Ectodermal cell (in vitro differentiated cells): ENCODE results near the gene DSC2.

Experiments used
- H3K27ac ChIP-seq: 2 replicates; pipeline ENCODE4 v1.7.0; 2013; ENCODE audit warnings: mild to moderate bottlenecking, low read depth, low read length; ENCODE audit not compliant: insufficient read depth, poor library complexity, severe bottlenecking
- H3K27me3 ChIP-seq: 2 replicates; pipeline ENCODE4 v1.7.0; 2013; ENCODE audit warnings: mild to moderate bottlenecking, low read length; ENCODE audit not compliant: insufficient read depth, control insufficient read depth, poor library complexity, severe bottlenecking
- H3K36me3 ChIP-seq: one replicate; pipeline ENCODE4 v1.7.0; 2013; ENCODE audit warnings: low read length; ENCODE audit not compliant: control insufficient read depth, insufficient read depth
- H3K4me1 ChIP-seq: one replicate; pipeline ENCODE4 v1.7.0; 2013; ENCODE audit warnings: low read length; ENCODE audit not compliant: control insufficient read depth, insufficient read depth
- H3K4me3 ChIP-seq: 2 replicates; pipeline ENCODE4 v1.7.0; 2013; ENCODE audit warnings: low read depth, low read length, control low read depth; ENCODE audit not compliant: insufficient read depth
- H3K9me3 ChIP-seq: 2 replicates; pipeline ENCODE4 v1.7.0; 2013; ENCODE audit warnings: mild to moderate bottlenecking, low read length, moderate library complexity; ENCODE audit not compliant: control insufficient read depth
- WGBS, 2 experiments: methylation state at CpG; one replicate each; pipeline ENCODE4 v1.1.7; 2013; ENCODE audit warnings: missing lambda C conversion rate in 2 of 2; 5-methylcytosine and 5-hydroxymethylcytosine counted together

The DSC2 gene

DNA sequence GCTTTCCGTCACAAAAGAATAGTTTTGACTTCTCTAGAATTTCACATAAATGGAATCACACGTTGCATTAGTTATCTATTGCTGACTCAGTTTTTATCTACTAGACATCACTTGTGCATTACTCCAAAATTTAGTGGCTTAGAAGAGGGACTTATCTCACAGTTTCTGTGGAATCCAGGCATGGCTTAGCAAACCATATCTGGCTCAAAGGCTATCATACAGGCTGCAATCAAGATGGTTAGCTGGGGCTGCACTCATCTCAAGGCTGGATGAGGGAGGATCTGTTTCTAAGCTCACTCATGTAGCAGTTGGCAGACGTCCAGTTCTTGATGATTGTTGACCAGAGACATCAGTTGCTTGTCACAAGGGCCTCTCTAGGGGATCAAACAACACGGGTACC, 53.0 kb downstream of the DSC2 start:
- Histone ChIP-seq H3K4me3 (no peak overlapping the region), H3K27ac (no peak overlapping the region), H3K27me3 (peaks cover 7% of the 10 kb centered on the region), H3K9me3 (no peaks in the 10 kb centered on the region), H3K4me1 (no peaks in the 10 kb centered on the region), H3K36me3 (no peaks in the 10 kb centered on the region)
- 89 to 93% methylated on average over 4 of the region's 4 CpGs for WGBS, 2 experiments

DNA sequence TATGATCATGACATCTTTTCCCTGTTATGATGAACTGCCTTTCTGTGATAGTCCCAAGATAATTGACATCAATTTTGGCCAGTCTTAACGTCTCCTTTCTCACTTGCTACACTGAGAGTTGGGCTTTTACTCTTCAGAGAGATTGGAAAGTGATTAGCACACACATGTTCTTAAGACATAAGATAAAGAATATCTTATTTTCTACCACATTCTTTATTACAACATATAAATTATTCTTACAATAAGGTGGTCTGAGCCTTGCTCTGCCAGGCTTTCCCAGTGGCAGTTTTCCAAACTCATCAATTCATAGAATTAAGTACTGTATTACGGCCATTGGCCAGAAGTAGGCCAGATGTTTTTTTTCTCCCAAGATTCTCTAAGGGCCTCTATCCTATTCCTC, 54.0 kb downstream of the DSC2 start:
- Histone ChIP-seq H3K9me3 (no peaks in the 10 kb centered on the region), H3K27ac (no peak overlapping the region), H3K4me1 (no peaks in the 10 kb centered on the region), H3K4me3 (no peak overlapping the region), H3K27me3 (peaks cover 17% of the 10 kb centered on the region), H3K36me3 (no peaks in the 10 kb centered on the region)
- WGBS, 2 experiments, result 97 to 100% methylated on average over 2 of the region's 2 CpGs

DNA sequence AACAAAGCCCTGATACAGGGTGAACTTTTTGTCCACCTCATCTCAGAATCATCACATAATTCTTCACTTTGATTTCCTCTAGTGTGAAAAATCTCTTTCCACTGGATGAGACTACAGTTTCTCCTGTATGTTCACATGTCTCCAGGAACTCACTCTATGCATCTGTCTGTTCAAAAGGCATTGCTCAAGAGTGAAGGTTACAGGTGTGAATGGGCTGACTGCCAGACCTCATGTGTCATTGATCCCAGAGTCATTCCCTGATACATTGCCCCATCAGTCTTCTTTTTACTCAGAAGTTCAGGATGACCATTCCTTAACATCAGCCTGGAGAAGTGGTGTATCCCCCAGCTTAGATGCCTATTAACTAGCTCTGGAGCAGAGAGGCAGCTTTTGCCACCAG, 55.3 kb downstream of the DSC2 start:
- Histone ChIP-seq H3K4me3 (no peak overlapping the region), H3K9me3 (no peaks in the 10 kb centered on the region), H3K27ac (no peak overlapping the region), H3K4me1 (no peaks in the 10 kb centered on the region), H3K27me3 (peaks cover 30% of the 10 kb centered on the region), H3K36me3 (no peaks in the 10 kb centered on the region)

DNA sequence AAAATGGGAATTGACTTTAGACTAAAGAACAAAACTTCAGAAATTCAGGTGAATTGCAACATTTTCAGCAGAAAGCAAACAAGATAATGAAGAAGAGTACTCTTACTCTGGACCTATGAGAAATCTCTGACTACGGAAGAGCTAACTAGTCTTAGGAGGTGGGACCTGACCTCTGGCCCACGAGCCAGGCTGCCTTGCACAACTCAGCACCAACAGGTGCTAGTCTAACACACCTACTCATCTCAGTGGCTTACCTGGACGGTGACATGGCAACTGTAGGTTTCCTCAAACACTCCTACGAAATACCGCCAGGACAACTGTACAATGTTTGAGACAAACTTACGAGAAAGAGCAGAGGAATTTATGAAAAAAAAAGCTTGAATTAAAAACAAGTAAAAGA, 56.6 kb downstream of the DSC2 start:
- Histone ChIP-seq H3K36me3 (no peaks in the 10 kb centered on the region), H3K4me1 (peaks cover 7% of the 10 kb centered on the region), H3K27ac (no peak overlapping the region), H3K27me3 (peaks cover 43% of the 10 kb centered on the region), H3K4me3 (no peak overlapping the region), H3K9me3 (no peaks in the 10 kb centered on the region)
- WGBS, 2 experiments, result 91 to 93% methylated on average over 6 of the region's 6 CpGs

DNA sequence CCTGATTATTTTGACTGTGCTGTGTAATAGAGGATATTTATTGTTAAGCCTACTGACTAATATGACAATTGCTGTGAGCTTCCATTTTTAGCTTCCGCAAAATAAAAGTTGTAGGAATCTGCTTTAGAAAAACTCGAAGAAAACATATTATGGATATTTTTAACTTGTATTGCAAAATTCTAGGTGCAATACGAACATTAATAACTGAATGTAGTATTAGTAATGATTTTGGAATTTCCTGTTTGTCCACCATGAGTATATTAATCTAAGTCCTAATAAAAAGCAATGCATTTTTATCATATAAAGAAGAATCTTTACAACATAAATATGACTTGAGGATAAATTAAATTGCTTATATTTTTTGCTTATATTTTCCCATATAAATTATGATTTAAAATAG, 57.3 kb downstream of the DSC2 start:
- 89 to 96% methylated on average over 2 to 3 of the region's 3 CpGs for WGBS, 2 experiments
- H3K36me3 ChIP-seq, result no peaks in the 10 kb centered on the region
- H3K27ac ChIP-seq, result no peak overlapping the region
- H3K4me1 ChIP-seq, result peaks cover 7% of the 10 kb centered on the region
- peaks cover 50% of the 10 kb centered on the region for H3K27me3 ChIP-seq
- no peak overlapping the region for H3K4me3 ChIP-seq
- no peaks in the 10 kb centered on the region for H3K9me3 ChIP-seq

DNA sequence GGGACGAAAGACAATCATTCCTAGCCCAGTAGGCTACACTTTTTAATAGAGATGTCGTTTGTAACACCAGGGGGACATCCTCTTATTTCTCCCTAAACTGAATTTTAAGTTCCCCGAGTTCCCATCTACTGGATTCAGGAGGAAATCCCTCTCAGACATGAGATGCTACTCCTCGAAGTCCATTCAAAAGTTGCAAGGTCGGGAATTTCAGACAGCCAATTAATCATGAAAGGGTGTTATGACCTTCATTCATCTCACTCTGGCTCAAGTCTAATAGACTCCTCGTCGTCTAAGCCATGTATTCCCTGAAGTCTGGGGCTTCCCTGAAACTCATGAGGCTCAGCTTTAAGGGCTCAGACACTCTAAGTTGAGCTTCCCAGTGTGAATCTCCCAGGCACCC, 58.5 kb downstream of the DSC2 start:
- no peak overlapping the region for H3K27ac ChIP-seq
- peaks cover 61% of the 10 kb centered on the region for H3K27me3 ChIP-seq
- H3K4me1 ChIP-seq, result peaks cover 7% of the 10 kb centered on the region
- no peaks in the 10 kb centered on the region for H3K9me3 ChIP-seq
- WGBS, 2 experiments, result 75 to 77% methylated on average over 7 of the region's 7 CpGs
- no peak overlapping the region for H3K4me3 ChIP-seq
- no peaks in the 10 kb centered on the region for H3K36me3 ChIP-seq

DNA sequence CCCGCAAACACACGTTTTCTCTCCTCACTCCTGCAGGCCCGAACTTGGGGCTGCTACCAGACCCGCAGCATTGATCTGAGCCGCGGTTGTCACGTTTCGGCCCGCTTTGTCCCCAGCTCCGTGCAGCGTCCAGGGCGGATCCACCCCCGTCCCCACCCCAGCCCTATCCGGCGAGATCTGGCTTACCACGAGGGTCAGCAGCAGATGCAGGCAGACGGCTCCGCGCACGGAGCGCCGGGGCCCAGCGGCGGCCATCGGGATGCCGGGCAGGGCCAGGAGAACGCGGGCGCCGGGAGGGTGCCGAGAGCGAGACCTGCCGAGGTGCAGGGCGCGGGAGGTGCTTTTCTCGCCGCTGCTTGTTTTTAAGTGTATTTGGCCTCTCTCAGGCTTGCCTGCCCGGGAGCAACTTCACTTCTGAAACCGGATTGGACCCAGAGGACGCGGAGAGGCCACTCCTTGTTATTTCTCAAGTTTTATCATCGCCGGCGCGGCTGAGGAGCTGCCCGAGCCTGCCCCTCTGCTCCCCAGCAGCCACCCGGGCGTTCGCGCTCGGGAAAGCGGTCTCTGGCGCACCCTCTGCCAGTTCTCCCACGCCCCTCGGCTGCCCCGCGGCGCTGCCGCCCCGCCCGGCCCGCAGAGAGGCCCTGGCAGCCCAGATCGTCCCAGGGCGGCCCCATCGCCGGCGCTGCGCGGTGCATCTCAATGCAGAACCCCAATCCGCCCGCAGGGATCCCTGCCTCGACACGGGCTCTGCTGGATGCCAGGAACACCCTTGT, 59.6 kb downstream of the DSC2 start, which contains the start of gene DSC3:
Gene DSC3, minus strand, starts transcription at position 337 of the 776 bp plus-strand sequence. Its CDS starts 82 bp downstream, at position 255.
- H3K4me1 ChIP-seq, result peaks cover 7% of the 10 kb centered on the region

DNA sequence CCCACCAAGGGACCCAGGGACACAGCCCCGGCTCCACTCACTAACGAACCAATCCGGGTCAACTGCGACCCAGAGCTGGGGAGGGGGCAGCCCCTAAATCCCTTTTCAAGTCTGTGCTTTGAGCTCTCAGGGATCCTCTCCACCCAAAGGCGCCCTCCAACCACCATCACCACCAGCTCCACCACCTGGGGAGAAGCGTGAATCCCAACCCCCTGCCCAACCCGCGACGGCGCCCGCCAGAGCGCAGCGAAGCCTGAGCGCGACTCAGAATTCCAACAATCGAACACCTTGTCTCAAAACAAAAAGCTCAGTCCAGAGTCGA, 60.2 kb downstream of the DSC2 start:
- H3K9me3 ChIP-seq, result no peaks in the 10 kb centered on the region
- WGBS, 2 experiments, result 1% methylated on average over 17 of the region's 17 CpGs
- peak overlapping the region; percentile 38 for H3K4me3 ChIP-seq
- peaks cover 7% of the 10 kb centered on the region for H3K4me1 ChIP-seq
- H3K27me3 ChIP-seq, result peaks cover 66% of the 10 kb centered on the region
- no peak overlapping the region for H3K27ac ChIP-seq
- H3K36me3 ChIP-seq, result no peaks in the 10 kb centered on the region

More for the DNA sequence above, 59.6 kb downstream of the DSC2 start, which contains the start of gene DSC3:
- no peak within 1 kb of the TSS for H3K27ac ChIP-seq
- peaks cover 66% of the 10 kb centered on the region for H3K27me3 ChIP-seq
- no peaks in the 10 kb centered on the region for H3K9me3 ChIP-seq
- 0 to 1% methylated on average over 73 of the region's 73 CpGs for WGBS, 2 experiments
- peak within 1 kb of the TSS; percentile 38 for H3K4me3 ChIP-seq
- H3K36me3 ChIP-seq, result no peaks in the 10 kb centered on the region

DNA sequence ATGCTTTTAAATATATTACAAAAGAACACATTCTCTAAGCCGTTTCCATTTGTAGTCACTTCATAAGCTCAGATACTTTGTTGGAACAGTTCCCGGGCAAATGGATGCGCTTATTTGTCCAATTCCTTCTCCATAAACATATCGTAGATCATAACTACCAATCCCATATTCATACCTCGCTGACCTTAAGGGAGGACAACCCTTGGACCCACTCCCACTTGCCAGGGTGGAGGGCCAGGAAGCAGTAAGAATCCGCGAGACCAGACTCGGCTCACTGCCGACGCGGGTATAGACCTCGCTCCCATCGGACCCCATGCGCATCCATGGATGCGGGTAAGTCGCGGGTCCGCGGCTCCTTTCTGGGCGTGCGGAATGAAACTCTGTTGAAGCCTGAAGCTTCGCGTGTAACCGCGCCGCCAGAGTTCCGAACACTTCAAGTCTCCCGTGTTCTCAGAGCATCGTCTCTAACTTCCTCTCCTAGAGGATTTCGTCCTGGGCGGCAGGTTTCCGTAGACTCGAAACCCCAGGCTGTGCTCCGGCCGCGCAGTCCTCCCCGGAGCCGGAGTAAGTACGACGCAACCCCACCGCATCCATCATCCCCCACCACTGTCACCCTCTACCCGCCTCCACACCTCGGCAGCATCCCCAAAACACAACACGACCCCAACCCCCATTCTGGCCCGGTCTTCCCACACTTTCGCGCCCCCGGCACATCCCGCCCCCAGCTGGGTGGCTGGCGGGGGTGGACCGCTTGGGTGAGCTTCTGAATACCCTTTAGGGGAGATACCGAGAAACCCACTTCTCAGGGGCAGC, 60.7 kb downstream of the DSC2 start:
- Histone ChIP-seq H3K4me1 (peaks cover 7% of the 10 kb centered on the region), H3K27me3 (peaks cover 66% of the 10 kb centered on the region), H3K27ac (no peak overlapping the region), H3K4me3 (peak overlapping the region; percentile 38), H3K9me3 (no peaks in the 10 kb centered on the region), H3K36me3 (no peaks in the 10 kb centered on the region)
- WGBS, 2 experiments, result 2% methylated on average over 52 of the region's 52 CpGs

DNA sequence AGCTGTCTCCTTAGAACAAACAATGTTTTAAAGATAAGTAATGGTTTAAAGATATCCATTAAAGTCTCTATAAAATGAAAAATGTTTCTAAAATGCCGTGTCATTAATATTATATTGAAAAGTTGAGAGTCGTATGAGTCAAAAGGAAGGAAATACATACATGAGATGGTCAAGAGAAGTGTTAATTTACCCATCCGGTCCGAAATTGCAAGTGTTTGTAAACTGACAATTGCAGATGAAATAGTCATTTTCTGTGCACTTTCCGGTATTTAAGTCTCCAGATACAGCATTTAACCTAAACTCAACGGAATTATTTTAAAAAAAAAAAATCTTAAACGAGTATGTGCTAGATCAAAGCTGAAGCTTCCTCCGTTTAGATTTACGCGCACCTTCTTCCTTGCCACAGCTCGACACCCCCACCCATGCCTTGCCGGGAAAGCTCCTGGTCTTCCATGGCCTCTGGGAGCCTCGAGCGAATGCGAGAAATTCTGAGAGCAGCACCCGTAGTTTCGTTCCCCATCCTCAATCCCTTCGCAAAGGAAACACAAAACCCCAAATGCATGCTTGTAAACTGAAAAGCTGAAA, 61.4 kb downstream of the DSC2 start:
- peaks cover 66% of the 10 kb centered on the region for H3K27me3 ChIP-seq
- H3K36me3 ChIP-seq, result no peaks in the 10 kb centered on the region
- peak overlapping the region; percentile 38 for H3K4me3 ChIP-seq
- H3K4me1 ChIP-seq, result peaks cover 7% of the 10 kb centered on the region
- no peak overlapping the region for H3K27ac ChIP-seq
- WGBS, 2 experiments, result 10 to 13% methylated on average over 18 of the region's 18 CpGs
- no peaks in the 10 kb centered on the region for H3K9me3 ChIP-seq
